ENCODE data around the gene PRR14L. TPM values are rescaled to one million over a fixed set of nuclear protein-coding genes. Genes with fewer than 3 reads are reported as not detected.
A peak's percentile ranks its signal among the peaks of the same experiment; 100 is the strongest.
"Not testable (repeated sequence)": the region's sequence is repeated elsewhere in the genome, so short reads cannot be mapped to it uniquely, and the experiment has no call there.

PRR14L gene
- polyA plus RNA-seq, 3 donors, result 13.2 to 41.4 (median 14.6) TPM

DNA sequence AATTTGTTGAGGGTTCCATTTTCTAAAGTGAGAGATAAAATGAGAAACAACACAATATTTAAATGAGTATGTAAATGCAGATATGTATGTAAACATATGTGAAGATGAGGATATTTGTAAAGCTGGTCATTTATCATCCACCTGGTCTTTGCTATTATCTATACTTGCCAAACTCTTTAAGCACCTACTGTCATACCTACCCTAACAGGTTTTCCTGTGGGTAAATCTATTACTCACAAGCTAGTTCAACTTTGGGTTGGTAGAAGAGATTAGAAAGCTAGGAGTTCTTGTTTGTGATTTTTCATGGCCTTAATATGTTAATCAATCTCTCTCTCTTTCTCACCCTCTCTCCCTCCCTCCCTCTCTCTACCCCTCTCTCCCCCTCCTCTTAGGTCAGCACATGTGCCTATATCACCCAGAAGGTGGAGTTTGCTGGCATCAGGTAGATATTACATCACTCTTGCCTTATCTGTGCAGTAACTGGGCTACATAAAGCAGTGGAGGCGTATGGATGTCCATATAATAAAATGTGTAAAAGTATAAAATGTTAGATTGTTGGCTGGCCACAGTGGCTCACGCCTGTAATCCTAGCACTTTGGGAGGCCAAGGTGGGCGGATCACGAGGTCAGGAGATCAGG is 18.6 kb upstream of the PRR14L start:
- H3K4me1 ChIP-seq (ENCODE audit: control insufficient read depth in 1 of 2, insufficient read depth in 2 of 2, low read length in 2 of 2), result no peaks in the 10 kb centered on the region
- H3K4me3 ChIP-seq (replicated peaks in 1 of 3; ENCODE audit: low read depth in 2 of 3, low read length in 3 of 3), result no peak overlapping the region
- no peak overlapping the region for H3K27ac Mint-ChIP-seq
- H3K36me3 ChIP-seq (replicated peaks in 1 of 2; ENCODE audit: control insufficient read depth in 1 of 2, insufficient read depth in 2 of 2, low read length in 2 of 2), result peaks cover 73 to 98% of the 10 kb centered on the region in 2 donors
- no peaks in the 10 kb centered on the region for H3K79me2 ChIP-seq (ENCODE audit: insufficient read depth, low read length)
- no peak overlapping the region for H3K27ac ChIP-seq (ENCODE audit: low read depth in 1 of 2, low read length in 2 of 2)
- peaks cover 64 to 91% of the 10 kb centered on the region in 2 donors for H3K36me3 Mint-ChIP-seq
- DNase-seq, result no peak
- H3K9ac ChIP-seq (ENCODE audit: insufficient read depth, low read length, poor library complexity, severe bottlenecking), result no peak overlapping the region
- no peak overlapping the region for H3K4me2 ChIP-seq (replicated peaks; ENCODE audit: extremely low read depth, low read length, poor library complexity, severe bottlenecking)
- 83% methylated on average over 2 of the region's 4 CpGs for WGBS (ENCODE audit: insufficient coverage)
- H3K27me3 Mint-ChIP-seq (ENCODE audit: low read depth in 3 of 3), result peaks cover 0 to 1% (median 0%) of the 10 kb centered on the region in 3 donors
- intact Hi-C loops (cut with micrococcal nuclease), result loop anchor here in 1 of 2 donors (10.0 kb wide), 1 partner anchor 46 kb away; no protein-coding TSS in a partner anchor
- H3K9me3 Mint-ChIP-seq, result no peaks in the 10 kb centered on the region
- no peaks in the 10 kb centered on the region for H3K4me1 Mint-ChIP-seq
- H3K9me3 ChIP-seq (replicated peaks in 1 of 2; ENCODE audit: control insufficient read depth in 1 of 2, insufficient read depth in 1 of 2, low read length in 2 of 2), result no peaks in the 10 kb centered on the region
- H3K4me3 Mint-ChIP-seq, result no peak overlapping the region
- TF ChIP-seq, protein P1, sequence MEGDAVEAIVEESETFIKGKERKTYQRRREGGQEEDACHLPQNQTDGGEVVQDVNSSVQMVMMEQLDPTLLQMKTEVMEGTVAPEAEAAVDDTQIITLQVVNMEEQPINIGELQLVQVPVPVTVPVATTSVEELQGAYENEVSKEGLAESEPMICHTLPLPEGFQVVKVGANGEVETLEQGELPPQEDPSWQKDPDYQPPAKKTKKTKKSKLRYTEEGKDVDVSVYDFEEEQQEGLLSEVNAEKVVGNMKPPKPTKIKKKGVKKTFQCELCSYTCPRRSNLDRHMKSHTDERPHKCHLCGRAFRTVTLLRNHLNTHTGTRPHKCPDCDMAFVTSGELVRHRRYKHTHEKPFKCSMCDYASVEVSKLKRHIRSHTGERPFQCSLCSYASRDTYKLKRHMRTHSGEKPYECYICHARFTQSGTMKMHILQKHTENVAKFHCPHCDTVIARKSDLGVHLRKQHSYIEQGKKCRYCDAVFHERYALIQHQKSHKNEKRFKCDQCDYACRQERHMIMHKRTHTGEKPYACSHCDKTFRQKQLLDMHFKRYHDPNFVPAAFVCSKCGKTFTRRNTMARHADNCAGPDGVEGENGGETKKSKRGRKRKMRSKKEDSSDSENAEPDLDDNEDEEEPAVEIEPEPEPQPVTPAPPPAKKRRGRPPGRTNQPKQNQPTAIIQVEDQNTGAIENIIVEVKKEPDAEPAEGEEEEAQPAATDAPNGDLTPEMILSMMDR (IDR thresholded peaks at IDR 0.05), result no peak
- no peaks in the 10 kb centered on the region for H3K27me3 ChIP-seq (ENCODE audit: control insufficient read depth in 2 of 2, insufficient read depth in 2 of 2, low read length in 2 of 2)
- H2AFZ ChIP-seq (ENCODE audit: insufficient read depth, low read depth, low read length, poor library complexity, severe bottlenecking), result no peak overlapping the region
- H4K20me1 ChIP-seq (ENCODE audit: insufficient read depth, low read length), result no peaks in the 10 kb centered on the region

DNA sequence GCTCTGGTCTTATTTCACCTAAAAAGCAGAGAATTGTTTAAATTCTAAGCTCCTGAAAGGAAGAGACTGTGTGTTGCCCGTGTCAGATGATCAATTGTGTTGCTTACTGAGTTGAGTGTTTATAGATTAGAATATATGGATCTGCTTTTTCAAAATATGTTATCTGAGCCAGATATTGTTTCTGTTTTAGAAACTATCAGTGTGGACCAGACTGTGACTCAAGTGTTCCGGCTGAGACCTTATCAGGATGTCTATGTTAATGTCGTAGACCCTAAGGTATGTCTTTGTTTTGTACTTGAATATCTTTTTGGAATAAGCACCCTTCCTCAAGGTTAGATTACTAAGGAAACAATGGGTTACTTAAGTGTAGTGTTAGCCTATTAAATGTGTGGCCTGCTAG is 14.9 kb upstream of the PRR14L start:
- no peak for DNase-seq
- Mint-ChIP-seq H3K4me3 (no peak overlapping the region), H3K27me3 (ENCODE audit: low read depth in 3 of 3) (peaks cover 0 to 1% (median 0%) of the 10 kb centered on the region in 3 donors), H3K27ac (no peak overlapping the region), H3K4me1 (no peaks in the 10 kb centered on the region), H3K36me3 (peaks cover 58 to 90% of the 10 kb centered on the region in 2 donors), H3K9me3 (no peaks in the 10 kb centered on the region)
- intact Hi-C loops (cut with micrococcal nuclease), result loop anchor here in 1 of 2 donors (10.0 kb wide), 1 partner anchor 50 kb away; no protein-coding TSS in a partner anchor
- TF ChIP-seq, protein P1 (IDR thresholded peaks at IDR 0.05), result no peak
- Histone ChIP-seq H3K9me3 (replicated peaks in 1 of 2; ENCODE audit: control insufficient read depth in 1 of 2, insufficient read depth in 1 of 2, low read length in 2 of 2) (no peaks in the 10 kb centered on the region), H3K4me1 (ENCODE audit: control insufficient read depth in 1 of 2, insufficient read depth in 2 of 2, low read length in 2 of 2) (no peaks in the 10 kb centered on the region), H3K4me2 (replicated peaks; ENCODE audit: extremely low read depth, low read length, poor library complexity, severe bottlenecking) (no peak overlapping the region), H4K20me1 (ENCODE audit: insufficient read depth, low read length) (no peaks in the 10 kb centered on the region), H3K27ac (ENCODE audit: low read depth in 1 of 2, low read length in 2 of 2) (no peak overlapping the region), H3K36me3 (replicated peaks in 1 of 2; ENCODE audit: control insufficient read depth in 1 of 2, insufficient read depth in 2 of 2, low read length in 2 of 2) (peaks cover 68 to 90% of the 10 kb centered on the region in 2 donors), H3K27me3 (ENCODE audit: control insufficient read depth in 2 of 2, insufficient read depth in 2 of 2, low read length in 2 of 2) (no peaks in the 10 kb centered on the region), H3K4me3 (replicated peaks in 1 of 3; ENCODE audit: low read depth in 2 of 3, low read length in 3 of 3) (no peak overlapping the region), H2AFZ (ENCODE audit: insufficient read depth, low read depth, low read length, poor library complexity, severe bottlenecking) (no peak overlapping the region), H3K79me2 (ENCODE audit: insufficient read depth, low read length) (no peaks in the 10 kb centered on the region), H3K9ac (ENCODE audit: insufficient read depth, low read length, poor library complexity, severe bottlenecking) (no peak overlapping the region)
- 100% methylated on average over 2 of the region's 3 CpGs for WGBS (ENCODE audit: insufficient coverage)

DNA sequence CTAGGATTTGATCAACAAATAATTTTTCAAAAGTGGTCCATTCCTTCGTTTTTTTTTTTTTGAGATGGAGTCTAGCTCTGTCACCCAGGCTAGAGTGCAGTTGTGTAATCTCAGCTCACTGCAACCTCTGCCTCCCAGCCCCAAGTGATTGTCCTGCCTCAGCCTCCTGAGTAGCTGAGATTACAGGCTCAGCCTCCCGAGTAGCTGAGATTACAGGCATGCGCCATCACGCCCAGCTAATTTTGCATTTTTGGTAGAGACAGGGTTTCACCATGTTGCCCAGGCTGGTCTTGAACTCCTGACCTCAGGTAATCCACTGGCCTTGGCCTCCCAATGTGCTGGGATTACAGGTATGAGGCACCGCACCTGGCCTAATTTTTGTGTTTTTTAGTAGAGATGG is 8.9 kb upstream of the PRR14L start:
- peaks cover 35 to 56% of the 10 kb centered on the region in 2 donors for H3K36me3 Mint-ChIP-seq

More for the DNA sequence above, 8.9 kb upstream of the PRR14L start:
- intact Hi-C loops (cut with micrococcal nuclease), result loop anchor here (10.0 kb wide), 2 partner anchors 186 to 264 kb away; partner anchors contain the start of genes SFI1 (in 1 of the 2) and YWHAH (in 1 of the 2)
- DNase-seq; H4K20me1 ChIP-seq (ENCODE audit: insufficient read depth, low read length); H3K9me3 Mint-ChIP-seq; H3K4me3 Mint-ChIP-seq; H3K4me2 ChIP-seq (replicated peaks; ENCODE audit: extremely low read depth, low read length, poor library complexity, severe bottlenecking); H2AFZ ChIP-seq (ENCODE audit: insufficient read depth, low read depth, low read length, poor library complexity, severe bottlenecking); H3K27ac ChIP-seq (ENCODE audit: low read depth in 1 of 2, low read length in 2 of 2); H3K27me3 ChIP-seq (ENCODE audit: control insufficient read depth in 2 of 2, insufficient read depth in 2 of 2, low read length in 2 of 2); H3K27me3 Mint-ChIP-seq (ENCODE audit: low read depth in 3 of 3); H3K9me3 ChIP-seq (replicated peaks in 1 of 2; ENCODE audit: control insufficient read depth in 1 of 2, insufficient read depth in 1 of 2, low read length in 2 of 2); H3K9ac ChIP-seq (ENCODE audit: insufficient read depth, low read length, poor library complexity, severe bottlenecking); H3K4me3 ChIP-seq (replicated peaks in 1 of 3; ENCODE audit: low read depth in 2 of 3, low read length in 3 of 3): not testable (repeated sequence)
- Histone ChIP-seq H3K79me2 (ENCODE audit: insufficient read depth, low read length) (peaks cover 37% of the 10 kb centered on the region), H3K36me3 (replicated peaks in 1 of 2; ENCODE audit: control insufficient read depth in 1 of 2, insufficient read depth in 2 of 2, low read length in 2 of 2) (peaks cover 39 to 56% of the 10 kb centered on the region in 2 donors), H3K4me1 (ENCODE audit: control insufficient read depth in 1 of 2, insufficient read depth in 2 of 2, low read length in 2 of 2) (peaks cover 11 to 17% of the 10 kb centered on the region in 2 donors)
- peak overlapping the region in 2 of 7 donors; percentile 42 to 56 for H3K27ac Mint-ChIP-seq
- 95% methylated on average over 3 of the region's 5 CpGs for WGBS (ENCODE audit: insufficient coverage)
- peaks cover 14% of the 10 kb centered on the region for H3K4me1 Mint-ChIP-seq

Data from CD14-positive monocyte (primary cell).